Measurements from ENCODE around the gene GRIK1.

Gene GRIK1

DNA sequence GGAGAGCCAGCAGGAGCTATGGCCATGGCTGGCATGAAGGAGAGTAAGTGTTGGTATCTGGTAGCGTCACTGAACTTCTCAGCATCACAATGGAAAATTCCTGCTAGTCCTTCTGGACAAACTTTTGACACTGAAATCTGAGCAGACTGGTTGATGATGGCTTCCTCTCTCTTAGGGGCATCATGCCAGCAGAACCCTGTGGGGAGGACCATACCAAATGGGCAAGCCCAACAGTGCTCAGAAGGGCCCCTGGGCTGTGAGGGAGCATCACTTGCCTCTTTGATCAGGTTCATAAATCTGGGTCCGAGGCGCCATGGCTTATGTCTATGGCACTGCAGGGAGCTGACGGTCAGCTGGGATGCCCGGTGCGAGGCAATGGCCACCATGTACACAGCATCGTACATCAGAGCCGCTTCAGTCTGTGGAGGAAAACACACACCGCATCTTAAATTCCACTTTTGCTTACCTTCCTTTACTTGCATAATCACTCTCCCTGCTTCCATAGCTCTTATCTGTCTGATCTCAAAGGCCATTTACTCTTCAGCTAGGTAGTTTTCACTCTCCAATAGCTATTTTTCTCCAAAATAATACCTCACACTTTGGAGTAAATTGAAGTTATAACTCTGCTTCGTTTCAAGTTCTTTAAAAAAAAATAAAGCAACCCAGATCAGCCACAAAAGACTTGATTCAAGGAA lies 297.1 kb downstream of the GRIK1 start:
- DNase-seq (ENCODE audit: low read depth), result no peak

DNA sequence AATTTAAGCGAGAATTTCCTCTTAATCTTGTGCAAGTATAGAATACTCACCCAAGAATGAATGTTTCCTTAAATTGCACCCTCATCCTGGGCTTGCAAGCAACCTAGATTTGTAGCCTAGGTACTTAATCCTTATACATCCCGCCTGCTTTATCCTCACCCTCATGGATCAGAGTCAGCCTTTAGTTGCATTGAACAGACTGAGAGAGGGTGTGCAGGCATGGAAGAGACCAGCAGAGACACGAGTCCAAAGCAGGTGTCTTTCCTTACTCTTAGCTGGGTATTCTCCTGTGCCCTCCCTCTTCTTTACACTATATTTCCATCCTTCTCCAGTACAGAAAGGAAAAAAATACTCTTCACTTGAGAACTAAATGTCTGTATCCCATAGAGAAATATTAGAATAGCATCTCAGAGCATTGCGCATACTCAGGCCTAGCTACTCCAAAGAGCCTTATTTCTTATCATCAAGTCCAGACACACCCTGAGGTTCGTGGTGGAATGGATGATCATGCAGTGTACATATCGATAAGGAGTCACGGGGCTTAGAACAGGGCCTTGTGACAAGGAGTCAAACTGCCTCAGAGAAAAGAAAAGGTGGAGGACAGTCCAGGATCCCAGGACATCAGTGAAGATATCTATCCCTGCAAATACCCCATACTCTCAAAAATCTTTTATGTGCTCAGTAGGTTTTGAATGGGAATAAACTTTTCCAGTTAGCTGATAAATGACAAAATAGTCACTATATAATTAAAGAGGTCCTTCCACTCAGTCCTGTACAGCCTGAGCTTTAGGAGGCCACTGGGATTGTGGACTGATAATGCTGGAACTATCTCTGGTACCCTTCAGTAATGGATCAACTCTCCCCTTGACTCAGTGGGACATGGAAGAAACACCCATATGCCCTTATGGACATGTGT lies 297.9 kb downstream of the GRIK1 start:
- no peak for DNase-seq (ENCODE audit: low read depth)

DNA sequence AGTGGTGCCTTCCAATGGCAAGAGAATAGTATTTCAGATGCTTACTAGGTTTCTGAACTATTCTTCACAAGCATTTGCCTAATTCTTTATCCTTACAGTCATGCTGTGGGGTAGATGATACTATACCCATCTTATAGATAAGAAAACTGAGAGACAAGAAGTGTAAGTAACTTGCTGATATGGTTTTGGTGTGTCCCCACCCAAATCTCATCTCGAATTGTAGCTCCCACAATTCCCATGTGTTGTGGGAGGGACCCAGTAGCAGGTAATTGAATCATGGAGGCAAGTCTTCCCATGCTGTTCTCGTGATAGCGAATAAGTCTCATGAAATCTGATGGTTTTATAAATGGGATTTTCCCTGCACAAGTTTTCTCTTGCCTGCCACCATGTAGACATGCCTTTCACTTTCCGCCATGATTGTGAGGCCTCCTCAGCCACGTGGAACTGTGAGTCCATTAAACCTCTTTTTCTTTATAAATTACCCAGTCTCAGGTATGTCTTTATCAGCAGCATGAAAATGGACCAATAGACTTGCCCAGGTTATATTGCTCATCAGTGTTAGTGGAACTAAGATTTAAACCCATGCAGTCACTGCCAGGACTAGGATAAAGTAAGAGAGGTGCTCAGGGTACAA lies 298.7 kb downstream of the GRIK1 start:
- DNase-seq (ENCODE audit: low read depth), result no peak

DNA sequence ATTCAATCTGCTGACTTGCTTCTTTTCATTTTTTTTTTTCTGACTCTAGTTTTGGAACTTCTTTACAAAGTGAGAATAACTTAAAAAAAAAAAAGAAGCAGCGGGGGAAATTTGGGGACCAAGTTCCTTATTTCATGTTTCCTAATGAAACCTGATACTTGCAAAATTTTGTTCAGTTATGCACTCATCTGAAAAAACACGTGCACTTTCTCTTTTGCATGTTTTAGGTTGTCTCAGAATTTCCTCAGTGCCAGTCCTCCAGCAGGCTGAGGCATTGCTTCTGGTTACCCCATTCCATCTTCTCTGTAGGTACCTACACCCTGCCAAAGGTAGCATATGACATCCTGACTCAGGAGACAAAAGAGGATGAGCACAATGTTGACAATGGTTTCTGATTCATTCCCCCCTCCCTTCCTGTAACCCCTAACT lies 299.7 kb downstream of the GRIK1 start:
- DNase-seq (ENCODE audit: low read depth), result no peak

DNA sequence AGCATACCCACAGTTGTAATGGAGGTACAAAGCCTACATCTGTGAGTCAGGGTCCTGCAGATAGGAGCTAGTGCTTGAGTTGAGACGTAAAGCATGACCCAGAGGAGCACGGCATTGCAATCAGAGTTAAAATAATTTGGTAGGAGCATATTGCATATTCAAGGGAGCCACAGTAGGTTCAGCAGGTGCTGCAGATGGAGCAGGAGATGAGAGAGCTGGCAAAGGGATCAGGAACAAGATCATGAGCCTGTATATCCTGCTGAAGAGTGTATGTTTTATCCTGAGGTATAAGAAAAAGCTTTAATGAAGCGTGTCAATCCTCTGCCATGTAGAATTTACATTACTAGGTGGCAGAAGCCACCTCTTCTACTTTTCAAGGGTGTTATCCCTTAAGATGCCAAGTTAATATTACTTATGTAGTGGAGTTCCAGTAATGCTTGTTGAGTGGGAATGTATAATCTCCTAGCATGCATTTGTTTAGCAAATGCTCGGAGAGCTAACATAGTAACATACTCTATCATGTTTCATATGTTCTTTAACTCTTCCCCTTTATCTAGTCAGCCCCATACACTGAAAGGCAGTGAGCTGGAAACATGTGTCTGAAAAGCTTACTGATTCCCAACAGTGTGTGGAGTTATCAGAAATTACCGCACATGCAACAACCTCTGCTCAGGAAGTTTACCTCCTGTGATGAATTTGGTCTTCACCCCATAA lies 300.3 kb downstream of the GRIK1 start:
- DNase-seq (ENCODE audit: low read depth), result no peak

DNA sequence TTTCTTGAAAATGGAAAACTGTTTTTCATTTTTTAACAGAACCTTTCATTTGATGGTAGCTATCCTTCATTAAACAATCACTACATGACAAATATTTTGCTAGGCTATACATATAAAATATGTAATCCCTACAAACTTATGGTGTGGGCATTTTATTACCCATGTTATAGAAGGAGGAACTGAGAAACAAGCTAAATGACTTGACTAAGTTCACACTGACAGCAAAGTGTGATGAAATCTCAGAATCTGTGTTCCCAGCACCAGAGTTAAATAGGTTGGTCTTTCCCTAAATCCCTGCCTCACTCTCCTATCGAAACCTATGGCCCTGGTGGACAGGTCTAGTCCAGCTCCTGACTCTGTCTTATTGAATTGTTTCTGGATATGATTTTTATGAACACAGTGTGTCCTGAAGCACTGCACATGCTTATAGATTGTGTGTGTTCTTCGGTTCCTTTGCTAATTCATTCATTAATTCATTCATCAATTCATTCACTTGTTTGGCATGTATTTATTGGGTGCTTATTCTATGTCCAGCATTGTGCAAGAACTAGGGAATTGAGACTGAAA lies 301.0 kb downstream of the GRIK1 start:
- no peak for DNase-seq (ENCODE audit: low read depth)

DNA sequence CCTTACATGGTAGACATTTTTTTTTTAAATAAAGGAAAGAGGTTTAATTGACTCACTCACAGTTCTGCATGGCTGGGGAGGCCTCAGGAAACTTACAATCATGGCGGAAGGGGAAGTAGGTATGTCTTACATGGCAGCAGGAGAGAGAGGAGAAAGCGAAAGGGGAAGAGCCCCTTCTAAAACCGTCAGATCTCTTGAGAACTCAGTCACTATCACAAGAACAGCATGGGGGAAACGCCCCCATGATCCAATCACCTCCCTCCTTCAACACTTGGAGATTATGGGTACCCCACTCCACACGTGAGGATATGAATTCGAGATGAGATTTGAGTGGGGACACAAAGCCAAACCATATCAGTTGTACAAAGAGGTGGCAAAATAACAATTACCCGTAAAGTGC lies 301.7 kb downstream of the GRIK1 start:
- no peak for DNase-seq (ENCODE audit: low read depth)

DNA sequence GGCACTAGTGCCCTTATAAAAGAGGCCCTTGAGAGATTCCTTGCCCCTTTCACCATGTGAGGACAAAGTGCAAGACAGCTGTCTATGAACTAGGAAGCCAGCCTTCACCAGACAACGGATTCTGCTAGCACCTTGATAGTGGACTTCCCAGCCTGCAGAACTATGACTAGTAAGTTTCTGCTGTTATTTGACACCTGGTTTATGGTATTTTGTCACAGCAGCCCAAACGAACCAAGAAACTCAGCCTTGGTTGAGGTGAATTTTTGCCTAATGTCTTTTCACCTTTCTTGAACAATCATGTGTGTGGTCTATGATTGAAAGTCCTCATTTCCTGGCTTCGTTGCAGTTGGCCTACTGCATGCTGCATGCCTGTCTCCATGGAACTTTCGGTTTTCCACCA lies 302.2 kb downstream of the GRIK1 start:
- no peak for DNase-seq (ENCODE audit: low read depth)

DNA sequence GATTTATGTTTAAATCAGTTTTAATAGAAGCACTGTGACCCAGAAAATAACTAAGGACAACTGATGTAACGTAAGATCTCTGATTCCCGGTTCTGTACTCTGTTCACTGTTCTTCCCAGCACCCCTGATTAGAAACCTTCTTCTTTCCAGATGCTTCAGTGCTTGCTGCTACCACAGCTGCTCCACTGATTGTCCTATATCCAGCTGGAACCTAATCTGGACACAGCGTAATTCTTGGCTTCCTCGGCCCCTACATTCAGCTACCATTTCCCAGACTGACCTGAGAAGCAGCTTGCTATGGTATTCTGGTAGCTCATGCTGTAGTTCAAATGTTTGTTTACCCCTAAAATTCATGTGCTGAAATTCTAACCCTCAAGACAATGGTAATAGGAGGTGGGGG lies 302.7 kb downstream of the GRIK1 start:
- no peak for DNase-seq (ENCODE audit: low read depth)

DNA sequence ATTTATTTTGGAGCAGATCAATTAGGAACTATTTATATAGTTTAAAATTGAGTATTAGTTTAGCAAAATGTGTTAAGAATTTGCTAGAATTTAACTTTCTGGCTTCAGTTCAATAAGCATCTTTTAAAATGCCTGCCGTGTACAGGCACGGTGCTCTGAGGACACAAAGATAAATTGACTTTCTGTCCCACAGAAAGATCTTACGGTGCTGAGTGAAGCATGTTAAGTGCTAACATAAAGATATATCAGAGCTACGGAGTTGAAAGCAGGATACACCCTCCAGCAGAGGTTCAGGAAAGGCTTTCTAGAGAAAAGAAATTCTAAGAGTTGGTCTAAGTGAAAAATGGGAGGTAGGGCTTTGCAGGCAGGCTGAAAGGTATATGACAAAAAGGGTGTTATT lies 305.4 kb downstream of the GRIK1 start:
- no peak for DNase-seq (ENCODE audit: low read depth)

DNA sequence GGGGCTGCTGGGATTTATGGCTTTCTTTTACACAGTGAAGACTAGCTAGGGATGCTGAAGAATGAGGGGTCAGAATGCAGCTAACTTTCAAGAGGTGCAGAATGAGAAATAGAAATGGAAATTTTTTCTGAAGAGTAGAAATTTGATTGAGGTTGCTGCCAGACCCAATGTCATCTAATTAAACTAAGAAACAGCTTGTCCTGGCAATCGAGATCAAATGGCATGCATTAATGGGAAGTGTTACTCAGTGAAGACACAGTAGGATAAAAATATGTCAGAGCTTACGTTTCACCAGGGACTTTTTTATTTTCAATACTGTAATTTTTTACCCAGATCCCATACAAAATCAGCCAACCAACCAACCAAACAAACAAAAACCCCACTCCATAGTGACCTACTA lies 306.0 kb downstream of the GRIK1 start:
- no peak for DNase-seq (ENCODE audit: low read depth)

DNA sequence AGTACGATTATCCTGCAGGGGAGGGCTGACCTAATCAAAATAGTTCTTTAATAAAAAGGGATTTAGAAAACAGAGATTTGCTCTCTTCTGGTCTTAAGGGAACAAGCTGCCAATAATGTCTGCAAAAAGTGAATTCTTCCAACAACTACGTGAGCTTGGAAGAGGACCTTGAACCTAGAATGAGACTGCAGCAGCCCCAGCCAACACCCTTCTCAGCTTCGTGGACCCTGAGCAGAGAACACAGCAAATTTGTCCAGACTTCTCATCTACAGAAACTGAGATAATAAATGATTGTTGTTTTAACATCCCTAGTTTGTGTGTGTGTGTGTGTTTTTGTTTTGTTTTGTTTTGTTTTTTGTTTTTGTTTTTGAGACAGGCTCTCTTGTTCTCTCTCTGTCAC lies 309.4 kb downstream of the GRIK1 start:
- DNase-seq (ENCODE audit: low read depth), result no peak

DNA sequence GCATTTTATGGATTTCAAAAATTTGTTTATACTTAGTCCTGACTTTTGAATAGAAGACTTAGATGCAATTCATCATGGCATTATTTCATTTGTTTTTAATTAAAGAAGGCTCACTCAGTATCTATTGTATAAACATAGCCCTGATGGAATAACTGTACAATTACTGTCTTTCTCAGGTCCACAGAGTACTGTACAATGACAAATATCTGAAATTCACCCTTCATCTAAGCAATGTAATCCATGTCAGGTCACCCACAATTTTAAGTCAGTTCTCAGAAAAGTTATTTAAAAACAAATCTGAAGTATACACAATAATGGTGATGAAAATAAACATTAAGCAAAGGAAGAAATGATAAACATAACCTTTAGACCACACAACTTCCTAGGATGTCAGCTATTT lies 311.9 kb downstream of the GRIK1 start:
- DNase-seq (ENCODE audit: low read depth), result no peak

DNA sequence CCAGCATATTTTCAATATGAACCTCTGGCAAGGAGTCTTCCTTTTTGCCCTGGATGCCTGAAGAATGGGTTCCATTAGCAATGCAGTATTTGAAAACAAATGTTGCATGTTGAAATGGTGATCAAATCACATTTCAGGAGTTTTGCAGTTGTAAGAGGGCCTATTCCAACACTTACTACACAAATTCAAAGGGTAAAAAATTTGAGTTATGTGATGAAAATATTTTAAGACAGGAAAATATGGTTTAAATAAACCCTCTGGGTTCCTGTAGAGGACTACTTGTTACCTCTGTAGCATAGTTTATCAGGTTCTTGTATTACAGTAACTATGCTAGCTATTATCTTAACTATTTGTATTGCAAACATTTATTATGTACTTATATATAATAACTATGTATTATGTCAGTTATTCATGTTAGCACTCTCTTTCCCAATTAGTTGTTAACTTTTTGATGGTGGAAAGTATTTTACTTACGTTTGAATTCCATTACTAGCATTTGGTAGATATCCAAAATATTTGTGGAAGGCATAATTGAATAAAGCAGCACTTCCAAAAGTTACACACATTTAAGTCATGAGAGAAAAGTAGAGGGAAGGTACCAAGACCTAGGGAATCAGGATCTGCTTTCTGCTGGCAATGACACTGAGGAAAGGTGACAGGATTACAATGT lies 312.9 kb downstream of the GRIK1 start:
- no peak for DNase-seq (ENCODE audit: low read depth)

DNA sequence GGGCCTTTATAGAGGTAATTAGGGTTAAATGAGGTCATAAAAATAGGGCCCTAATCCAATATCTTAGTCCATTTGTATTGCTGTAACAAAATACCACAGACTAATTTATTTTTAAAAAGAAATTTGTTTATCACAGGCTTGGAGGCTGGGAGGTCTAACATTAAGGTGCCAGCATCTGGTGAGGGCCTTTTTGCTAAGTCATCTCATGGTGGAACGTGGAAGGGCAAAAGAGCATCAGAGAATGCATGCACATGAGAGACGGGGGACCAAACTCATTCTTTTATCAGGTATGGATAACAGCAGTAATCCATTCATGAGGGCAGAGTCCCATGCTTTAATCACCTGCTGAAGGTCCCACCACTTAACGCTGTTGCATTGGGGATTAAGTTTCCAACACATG lies 313.8 kb downstream of the GRIK1 start:
- DNase-seq (ENCODE audit: low read depth), result no peak

DNA sequence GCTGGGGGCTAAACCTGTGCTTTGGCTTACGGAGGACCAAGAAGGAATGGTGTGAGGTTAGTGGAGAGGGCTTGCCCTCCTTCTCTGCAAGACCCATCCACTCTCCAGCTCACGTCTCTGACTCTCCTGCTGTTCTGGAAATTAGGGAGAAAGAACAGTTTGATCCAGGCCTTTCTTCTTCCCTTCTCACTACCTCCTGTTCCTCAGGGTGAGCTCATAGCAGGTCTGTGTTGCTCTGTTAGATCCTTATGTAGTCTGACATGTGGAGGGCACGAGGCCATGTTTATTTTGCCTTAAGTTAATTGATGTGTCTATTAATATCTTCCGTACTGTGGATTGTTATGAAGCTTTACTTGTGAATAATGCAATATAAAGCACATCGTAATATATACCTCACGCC lies 315.0 kb downstream of the GRIK1 start:
- no peak for DNase-seq (ENCODE audit: low read depth)

DNA sequence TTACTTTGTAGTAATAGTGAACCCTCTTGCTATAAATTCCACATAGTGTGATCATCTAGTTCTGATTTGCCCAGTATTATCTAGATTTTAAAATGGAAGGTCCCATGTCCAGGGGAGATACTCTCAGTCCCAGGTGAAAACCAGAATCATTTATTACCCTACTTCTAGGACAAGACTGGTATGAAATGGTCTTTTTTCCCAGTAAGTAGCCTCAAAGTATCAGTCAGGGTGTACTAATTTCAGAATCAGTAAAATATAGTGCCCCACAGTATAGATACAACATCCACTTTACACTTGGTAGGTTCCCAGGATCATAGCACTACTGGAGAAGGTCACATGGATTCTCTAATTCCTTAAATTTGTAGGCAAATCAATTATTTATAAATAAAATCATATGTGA lies 318.3 kb downstream of the GRIK1 start:
- DNase-seq (ENCODE audit: low read depth), result no peak

DNA sequence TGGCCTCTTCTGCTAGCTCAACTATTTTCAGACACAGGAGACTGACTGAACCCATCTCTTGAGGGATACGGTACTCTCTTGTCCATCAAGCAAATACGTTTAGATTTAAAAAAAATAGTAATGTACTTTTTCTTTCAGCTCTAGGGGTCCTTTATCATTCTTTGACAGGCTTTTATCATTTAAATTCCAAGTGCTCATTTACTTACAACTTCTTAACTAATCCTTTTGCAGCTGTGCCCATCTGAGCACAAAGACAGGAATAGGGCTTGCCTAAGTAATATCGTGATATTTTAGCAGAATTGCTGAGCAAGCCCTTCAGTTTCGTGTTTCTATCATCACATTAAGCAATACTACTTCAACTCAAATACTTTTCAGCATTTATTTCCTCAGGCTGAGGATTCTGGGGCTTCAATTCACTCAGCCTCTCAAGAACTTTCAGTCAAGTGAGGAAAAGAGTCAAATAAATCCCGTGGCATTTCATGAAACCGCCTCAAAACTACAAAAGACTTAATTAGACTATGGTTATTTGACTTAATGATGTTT lies 323.5 kb downstream of the GRIK1 start:
- DNase-seq (ENCODE audit: low read depth), result no peak

DNA sequence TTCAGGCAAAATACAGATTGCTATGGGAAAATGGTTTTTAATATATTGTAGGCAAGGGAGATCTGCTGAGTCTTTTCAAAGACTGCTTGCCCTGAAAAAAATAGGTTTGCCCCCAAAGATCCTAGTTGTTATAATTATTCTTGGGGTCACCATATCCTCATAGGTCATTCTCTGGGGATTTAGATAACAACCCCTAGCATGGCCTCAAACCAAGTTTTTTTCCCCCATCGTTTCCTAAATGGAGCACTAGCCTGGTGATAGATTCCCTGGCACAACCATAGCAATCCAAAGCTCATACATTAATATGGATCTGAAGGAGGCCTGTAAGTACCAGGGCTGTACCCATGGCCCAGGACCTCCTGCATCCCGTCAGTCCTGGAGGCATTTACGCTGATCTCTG lies 325.9 kb downstream of the GRIK1 start:
- no peak for DNase-seq (ENCODE audit: low read depth)

DNA sequence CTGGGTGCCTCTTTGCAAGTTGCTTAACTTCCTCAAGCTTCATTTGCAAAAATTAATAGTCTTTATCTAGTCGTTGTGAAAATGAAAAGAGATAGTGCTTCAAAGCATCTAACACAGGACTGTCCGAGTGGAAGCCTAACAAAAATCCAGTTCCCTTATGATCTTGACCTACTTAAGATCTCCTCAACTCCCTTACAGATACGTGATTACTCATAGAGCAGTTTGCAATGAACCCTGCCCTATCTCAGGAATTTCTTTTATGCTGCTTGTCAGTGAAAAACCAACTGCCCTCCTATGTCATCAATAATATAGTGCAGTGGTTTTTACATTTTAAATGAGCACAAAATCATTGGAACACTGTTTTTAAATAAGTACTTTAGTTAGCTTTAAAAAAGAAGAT lies 326.8 kb downstream of the GRIK1 start:
- no peak for DNase-seq (ENCODE audit: low read depth)

DNA sequence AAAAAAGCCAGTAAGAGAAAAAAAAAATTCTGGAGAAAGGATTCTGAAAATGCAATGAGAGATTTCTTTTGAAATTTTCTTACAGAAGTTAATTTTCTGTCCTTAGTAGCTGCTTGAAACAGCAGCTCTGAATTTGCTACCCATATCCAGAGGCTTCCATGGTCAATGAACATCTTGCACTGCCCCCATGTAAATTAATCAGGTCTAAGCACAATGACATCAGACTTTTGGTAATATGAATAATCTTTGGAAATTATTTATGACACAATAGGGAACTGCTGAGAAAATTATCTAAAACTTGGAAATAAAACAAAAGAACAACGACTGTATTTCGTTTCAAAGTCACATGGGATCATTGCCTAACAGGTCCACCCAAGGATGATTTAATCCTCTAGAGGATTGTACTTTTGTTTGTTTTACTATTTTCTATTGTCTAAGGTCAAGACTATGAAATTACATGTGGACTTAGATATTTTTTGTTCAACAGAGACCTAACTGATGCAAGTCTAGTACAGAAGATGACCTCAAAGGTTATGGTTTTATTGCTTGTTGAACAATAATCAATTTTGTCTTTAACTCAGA lies 328.9 kb downstream of the GRIK1 start:
- DNase-seq (ENCODE audit: low read depth), result no peak

All from activated gamma-delta T cell treated with anti-CD3 and anti-CD28 coated beads, Interleukin-2, amount 50 U/mL, for 16 hours (primary cell).